Suprapubic skin (tissue), 4 donors: ENCODE results near the gene C2orf42.

Experiments used
- CTCF ChIP-seq, 2 donors: fragments of 200-600 bp in 1 of 2; fragments of 450-650 bp in 1 of 2; sonication (generic) in 1 of 2; IDR thresholded peaks; one replicate each; pipeline ENCODE4 v1.5.1; 2016 to 2019; ENCODE audit warnings: antibody characterized with exemption in 2 of 2, mild to moderate bottlenecking in 1 of 2, moderate library complexity in 1 of 2
- POLR2A ChIP-seq, 2 donors: fragments of 450-650 bp; IDR thresholded peaks; one replicate each; pipeline ENCODE4 v1.6.1; 2017; ENCODE audit warnings: antibody characterized with exemption in 2 of 2, mild to moderate bottlenecking in 2 of 2, moderate library complexity in 2 of 2
- POLR2AphosphoS5 ChIP-seq, 3 donors: sonication (generic); formaldehyde crosslinking; IDR thresholded peaks; one replicate each; pipeline ENCODE4 v1.6.1; 2017; ENCODE audit warnings: antibody characterized with exemption in 3 of 3

- TF ChIP-seq POLR2A (IDR thresholded peaks at IDR 0.05) (no peak), CTCF (IDR thresholded peaks at IDR 0.05) (no peak), POLR2AphosphoS5 (IDR thresholded peaks at IDR 0.05) (no peak)
Measured at GRCh38 chr2:70145851-70146739, 44.7 kb downstream of the C2orf42 start.
